Activated T-helper 17 cell treated with anti-CD3 and anti-CD28 coated beads, Interleukin-2, amount 50 U/mL, for 72 hours (primary cell): ENCODE results near the gene BPGM. TPM values are rescaled to one million over a fixed set of nuclear protein-coding genes. Genes with fewer than 3 reads are reported as not detected.

Experiments
- ATAC-seq: fragments of 150-1000 bp; cut with Tn5 transposase; replicated peaks from 2 replicates; pipeline ENCODE4 v1.10.0; 2021; ENCODE audit warnings: mild to moderate bottlenecking, moderate library complexity
- H3K27ac Mint-ChIP-seq: one replicate; pipeline ENCODE4 v1.8.0; 2022; ENCODE audit warnings: mixed read lengths
- H3K27me3 Mint-ChIP-seq: one replicate; pipeline ENCODE4 v1.8.0; 2022; ENCODE audit warnings: mixed read lengths
- H3K36me3 Mint-ChIP-seq: one replicate; pipeline ENCODE4 v1.8.0; 2022; ENCODE audit warnings: low read depth, mild to moderate bottlenecking, mixed read lengths
- H3K4me1 Mint-ChIP-seq: one replicate; pipeline ENCODE4 v1.8.0; 2022; ENCODE audit warnings: mixed read lengths
- H3K4me3 Mint-ChIP-seq: one replicate; pipeline ENCODE4 v1.8.0; 2022; ENCODE audit warnings: mild to moderate bottlenecking, mixed read lengths
- H3K9me3 Mint-ChIP-seq: one replicate; pipeline ENCODE4 v1.8.0; 2022; ENCODE audit warnings: mixed read lengths
- total RNA-seq, 2 donors: library from RNA; stranded (reverse); gene quantifications; one replicate each; pipeline ENCODE4 v1.2.3, GENCODE V29; 2022

The BPGM gene
- total RNA-seq, 2 donors from 2014 or later, result 17.2 to 20.7 TPM

DNA sequence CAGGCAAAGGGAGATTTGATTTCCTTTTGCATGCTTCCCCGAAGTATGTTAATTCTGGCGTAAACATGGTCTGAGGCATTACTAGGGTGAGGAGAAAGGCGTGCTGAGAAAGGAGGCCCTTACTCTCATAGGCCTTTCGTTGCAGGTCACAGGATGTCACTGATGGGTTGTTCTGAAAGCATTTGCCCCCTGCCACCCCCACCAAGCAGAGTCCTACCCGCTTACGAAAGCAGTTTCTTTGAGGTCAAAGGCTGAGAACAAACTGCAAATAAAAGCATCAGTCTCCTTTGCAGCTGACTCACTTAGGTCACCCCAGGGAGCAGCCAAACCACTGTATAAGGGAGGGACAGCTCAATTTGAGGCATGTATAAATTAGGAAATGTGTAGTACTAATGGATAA lies 57.1 kb downstream of the BPGM start:
- Mint-ChIP-seq H3K4me3 (no peak overlapping the region), H3K27ac (no peak overlapping the region), H3K9me3 (no peaks in the 10 kb centered on the region), H3K36me3 (no peaks in the 10 kb centered on the region), H3K27me3 (peaks cover 4% of the 10 kb centered on the region), H3K4me1 (no peaks in the 10 kb centered on the region)
- ATAC-seq, result no peak

DNA sequence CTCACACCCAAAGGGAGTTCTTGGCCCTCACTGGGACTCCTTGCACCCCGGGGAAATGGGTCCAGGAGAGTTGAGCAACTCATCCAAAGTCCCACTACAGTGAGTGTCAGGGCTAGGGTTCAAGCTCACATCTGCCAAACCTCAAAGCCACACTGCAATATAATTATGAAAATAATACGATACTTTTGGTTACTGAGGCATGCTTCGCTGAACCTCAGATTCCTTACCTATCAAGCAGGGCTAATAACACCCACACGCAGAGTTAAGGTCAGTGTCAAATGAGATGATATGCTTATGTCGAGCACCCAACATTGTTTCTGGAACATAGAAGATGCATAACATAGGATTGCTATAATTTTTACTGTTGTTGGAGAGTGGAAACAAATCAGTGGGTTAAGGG lies 58.2 kb downstream of the BPGM start:
- Mint-ChIP-seq H3K27ac (no peak overlapping the region), H3K27me3 (peaks cover 4% of the 10 kb centered on the region), H3K9me3 (no peaks in the 10 kb centered on the region), H3K36me3 (no peaks in the 10 kb centered on the region), H3K4me1 (no peaks in the 10 kb centered on the region), H3K4me3 (no peak overlapping the region)
- ATAC-seq, result no peak

DNA sequence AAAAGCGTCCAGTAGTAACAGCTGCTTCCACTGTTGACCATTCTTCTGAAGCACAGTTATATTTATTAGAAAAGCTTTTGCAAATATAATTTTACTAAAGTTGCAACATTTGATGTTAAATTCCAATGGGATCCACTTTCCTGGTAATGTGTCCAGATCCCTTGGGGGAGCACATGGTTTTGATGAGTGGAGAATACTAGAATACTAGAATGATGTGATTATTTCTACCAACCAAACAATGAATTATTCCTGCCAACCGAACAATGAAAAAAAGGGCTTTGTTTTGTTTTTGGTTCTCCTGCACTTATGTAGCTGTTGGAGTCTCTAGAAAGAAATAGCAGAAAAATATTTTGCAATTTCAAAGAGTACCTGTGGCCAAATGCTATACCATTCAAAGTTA lies 59.1 kb downstream of the BPGM start:
- Mint-ChIP-seq H3K27ac (no peak overlapping the region), H3K36me3 (no peaks in the 10 kb centered on the region), H3K4me1 (peaks cover 4% of the 10 kb centered on the region), H3K9me3 (no peaks in the 10 kb centered on the region), H3K27me3 (peaks cover 4% of the 10 kb centered on the region), H3K4me3 (no peak overlapping the region)
- ATAC-seq, result no peak

DNA sequence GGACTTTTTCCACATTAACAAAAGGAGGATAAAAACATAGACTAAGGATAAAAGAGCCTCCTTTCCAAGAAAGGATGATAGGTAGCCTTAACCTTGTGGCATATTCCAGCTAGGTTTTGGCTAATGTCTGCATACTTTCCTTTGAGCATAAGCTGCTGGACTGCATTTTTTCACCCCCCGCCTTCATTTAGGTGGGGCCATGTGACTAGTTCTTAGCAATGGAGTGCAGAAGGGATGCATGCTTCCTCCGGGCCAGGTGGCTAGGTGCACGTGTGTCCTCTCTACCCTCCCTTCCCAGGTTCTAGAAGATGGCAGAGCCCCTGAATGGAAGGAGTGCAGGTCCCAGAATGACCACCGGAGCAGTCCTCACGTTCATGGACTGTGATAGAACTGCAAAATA lies 59.8 kb downstream of the BPGM start:
- H3K27ac Mint-ChIP-seq, result no peak overlapping the region
- H3K27me3 Mint-ChIP-seq, result peaks cover 4% of the 10 kb centered on the region
- no peaks in the 10 kb centered on the region for H3K9me3 Mint-ChIP-seq
- no peak overlapping the region for H3K4me3 Mint-ChIP-seq
- peaks cover under 1% of the 10 kb centered on the region for H3K36me3 Mint-ChIP-seq
- peaks cover 9% of the 10 kb centered on the region for H3K4me1 Mint-ChIP-seq
- ATAC-seq, result no peak

DNA sequence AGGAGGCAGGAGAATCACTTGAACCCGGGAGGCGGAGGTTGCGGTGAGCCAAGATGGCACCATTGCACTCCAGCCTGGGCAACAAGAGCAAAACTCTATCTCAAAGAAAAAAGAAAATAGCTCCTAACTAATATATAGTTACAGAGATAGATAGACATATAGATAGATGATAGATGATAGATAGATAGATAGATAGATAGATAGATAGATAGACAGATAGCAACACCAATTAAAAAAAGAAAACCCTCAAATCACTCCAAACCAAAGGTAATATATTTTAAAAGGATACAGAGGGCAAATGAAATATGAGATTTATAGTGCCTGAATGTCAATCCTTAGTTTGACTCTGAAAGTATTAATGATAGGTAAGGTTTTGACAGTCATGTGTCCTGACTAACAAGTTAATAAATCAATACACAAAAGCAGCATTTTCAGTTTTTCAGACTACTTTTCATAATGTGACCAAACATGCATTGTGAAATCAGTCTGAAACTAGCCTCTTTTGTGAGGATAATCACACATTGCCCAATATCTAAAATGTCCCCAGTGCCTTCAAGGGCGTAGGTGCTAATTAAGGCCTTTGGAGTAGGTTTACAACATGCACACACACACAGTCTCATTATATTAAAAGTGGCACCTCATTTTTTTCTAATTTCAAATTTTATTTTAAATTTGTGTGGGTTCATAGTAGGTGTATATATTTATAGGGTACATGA lies 61.2 kb downstream of the BPGM start:
- H3K27ac Mint-ChIP-seq, result no peak overlapping the region
- H3K36me3 Mint-ChIP-seq, result peaks cover 5% of the 10 kb centered on the region
- no peaks in the 10 kb centered on the region for H3K9me3 Mint-ChIP-seq
- no peak for ATAC-seq
- no peak overlapping the region for H3K4me3 Mint-ChIP-seq
- peaks cover 4% of the 10 kb centered on the region for H3K27me3 Mint-ChIP-seq
- peaks cover 19% of the 10 kb centered on the region for H3K4me1 Mint-ChIP-seq

DNA sequence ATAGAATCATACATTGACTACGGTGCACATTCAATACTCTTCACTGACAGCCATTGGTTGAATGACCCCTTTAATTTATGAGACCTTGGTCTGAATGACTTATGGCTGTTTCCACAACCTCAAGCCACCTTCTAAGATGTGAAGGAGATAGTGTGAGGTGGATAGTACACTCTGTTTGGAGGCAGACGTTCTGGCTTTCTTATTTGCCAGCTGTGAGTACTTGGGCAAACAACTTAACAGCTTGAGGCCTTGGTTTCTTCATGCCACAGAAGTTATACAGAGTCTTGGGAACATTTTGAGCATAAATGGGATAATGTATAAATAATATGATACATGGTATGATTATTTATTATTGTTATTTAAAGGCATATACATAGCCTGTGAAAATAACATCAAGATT lies 62.0 kb downstream of the BPGM start:
- no peaks in the 10 kb centered on the region for H3K9me3 Mint-ChIP-seq
- peaks cover 9% of the 10 kb centered on the region for H3K36me3 Mint-ChIP-seq
- H3K27me3 Mint-ChIP-seq, result peaks cover 4% of the 10 kb centered on the region
- H3K4me1 Mint-ChIP-seq, result peaks cover 23% of the 10 kb centered on the region
- no peak for ATAC-seq
- no peak overlapping the region for H3K4me3 Mint-ChIP-seq
- no peak overlapping the region for H3K27ac Mint-ChIP-seq

DNA sequence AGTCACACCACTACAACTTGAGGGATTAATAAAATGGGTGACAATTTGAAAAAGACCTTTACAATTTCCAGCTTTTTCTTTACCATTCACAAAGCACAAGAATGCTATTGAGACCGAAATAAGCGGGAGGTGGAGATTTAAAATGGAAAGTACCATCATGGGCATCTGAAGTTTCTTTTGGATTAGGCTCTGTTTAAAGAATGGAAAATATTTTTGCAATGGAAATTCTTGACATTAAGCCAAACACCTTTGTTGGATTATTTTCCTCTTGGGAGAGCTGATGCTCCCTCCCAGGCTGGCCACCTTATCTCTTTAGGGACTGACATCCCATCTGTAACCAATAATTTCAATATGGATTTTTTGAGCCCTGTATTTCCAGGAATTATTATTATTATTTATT lies 62.5 kb downstream of the BPGM start:
- H3K4me3 Mint-ChIP-seq, result no peak overlapping the region
- peaks cover 13% of the 10 kb centered on the region for H3K36me3 Mint-ChIP-seq

DNA sequence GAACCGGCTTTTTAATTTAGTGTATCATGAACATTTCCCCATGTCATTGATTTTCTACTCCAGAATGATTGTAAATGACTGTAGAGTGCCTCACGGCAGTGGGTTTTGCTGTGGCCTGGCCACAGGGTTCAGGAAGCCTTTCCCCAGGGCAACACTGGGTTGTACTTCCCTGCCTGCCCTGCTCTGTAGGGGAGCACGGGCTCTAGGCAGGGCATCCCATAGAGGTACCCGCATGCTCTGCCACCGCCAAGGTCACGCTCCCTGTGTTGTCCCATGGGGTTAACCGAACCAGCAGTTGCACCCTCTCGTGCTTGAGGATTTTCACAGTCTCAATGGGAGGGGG lies 63.8 kb downstream of the BPGM start:
- Mint-ChIP-seq H3K4me3 (peak overlapping the region; percentile 78), H3K27me3 (no peaks in the 10 kb centered on the region), H3K4me1 (peaks cover 23% of the 10 kb centered on the region), H3K9me3 (no peaks in the 10 kb centered on the region), H3K36me3 (peaks cover 13% of the 10 kb centered on the region), H3K27ac (peak overlapping the region; percentile 92)
- ATAC-seq, result peak; percentile 45

More for the DNA sequence above, 62.5 kb downstream of the BPGM start:
- Mint-ChIP-seq H3K27ac (no peak overlapping the region), H3K4me1 (peaks cover 23% of the 10 kb centered on the region), H3K27me3 (peaks cover 4% of the 10 kb centered on the region), H3K9me3 (no peaks in the 10 kb centered on the region)
- no peak for ATAC-seq

DNA sequence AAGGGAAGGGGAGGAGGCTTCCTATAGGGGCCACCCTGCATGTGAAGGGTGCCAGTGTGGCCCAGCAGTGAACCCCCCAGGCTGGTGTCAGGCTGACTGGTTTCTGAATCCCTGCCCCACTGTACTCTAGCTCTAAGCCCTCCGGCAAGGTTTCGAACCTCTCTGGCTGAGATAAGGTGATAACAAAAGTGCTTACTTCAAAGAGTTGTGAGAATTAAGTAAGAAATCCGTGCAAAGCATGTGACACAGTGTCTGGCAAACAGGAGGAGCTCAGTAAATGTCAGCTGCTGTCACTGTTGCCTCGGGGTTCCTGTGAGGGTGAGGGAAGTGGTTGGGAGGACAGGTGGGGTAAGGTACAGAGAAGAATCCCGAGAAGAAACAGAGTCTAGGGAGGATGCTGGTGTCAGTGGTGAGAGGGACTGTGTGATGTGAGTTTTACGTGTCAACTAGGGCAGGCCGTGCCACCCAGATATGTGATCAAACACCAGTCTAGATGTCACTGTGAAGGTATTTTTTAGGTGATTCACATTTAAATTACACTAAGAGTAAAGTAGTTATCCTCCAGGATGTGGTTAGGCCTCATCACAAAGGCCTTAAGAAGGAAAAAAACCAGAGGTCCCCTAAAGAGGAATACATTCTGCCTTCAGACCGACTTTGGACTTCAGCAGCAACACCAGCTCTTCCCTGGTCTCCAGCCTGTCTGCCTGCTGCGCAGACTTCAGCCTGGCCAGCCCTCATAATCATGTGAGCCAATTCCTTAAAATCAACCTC lies 64.4 kb downstream of the BPGM start:
- Mint-ChIP-seq H3K4me1 (peaks cover 23% of the 10 kb centered on the region), H3K9me3 (no peaks in the 10 kb centered on the region), H3K27me3 (no peaks in the 10 kb centered on the region), H3K36me3 (peaks cover 13% of the 10 kb centered on the region), H3K27ac (peak overlapping the region; percentile 92), H3K4me3 (peak overlapping the region; percentile 78)
- peak; percentile 95 for ATAC-seq

DNA sequence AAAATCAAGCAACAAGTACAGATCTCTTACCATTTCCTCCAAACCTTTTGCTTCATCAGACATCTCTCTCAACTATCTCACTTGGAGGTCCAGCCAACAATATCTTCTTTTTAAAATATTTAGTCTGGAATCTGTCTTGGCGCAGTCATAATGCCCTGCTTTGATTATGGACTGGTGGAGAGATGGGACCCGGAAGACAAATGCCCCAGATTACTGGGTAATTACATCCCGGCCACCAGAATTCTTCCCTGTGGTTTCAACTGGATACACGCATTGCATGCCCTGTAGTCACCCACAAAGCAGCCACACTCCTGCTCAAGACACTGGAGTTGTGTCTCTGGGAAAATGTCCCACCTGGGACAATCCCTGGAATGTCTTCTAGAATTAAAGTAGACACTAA lies 65.5 kb downstream of the BPGM start:
- H3K4me1 Mint-ChIP-seq, result peaks cover 23% of the 10 kb centered on the region
- no peaks in the 10 kb centered on the region for H3K27me3 Mint-ChIP-seq
- H3K4me3 Mint-ChIP-seq, result peak overlapping the region; percentile 78
- H3K9me3 Mint-ChIP-seq, result no peaks in the 10 kb centered on the region
- peaks cover 13% of the 10 kb centered on the region for H3K36me3 Mint-ChIP-seq
- H3K27ac Mint-ChIP-seq, result peak overlapping the region; percentile 92
- ATAC-seq, result no peak

DNA sequence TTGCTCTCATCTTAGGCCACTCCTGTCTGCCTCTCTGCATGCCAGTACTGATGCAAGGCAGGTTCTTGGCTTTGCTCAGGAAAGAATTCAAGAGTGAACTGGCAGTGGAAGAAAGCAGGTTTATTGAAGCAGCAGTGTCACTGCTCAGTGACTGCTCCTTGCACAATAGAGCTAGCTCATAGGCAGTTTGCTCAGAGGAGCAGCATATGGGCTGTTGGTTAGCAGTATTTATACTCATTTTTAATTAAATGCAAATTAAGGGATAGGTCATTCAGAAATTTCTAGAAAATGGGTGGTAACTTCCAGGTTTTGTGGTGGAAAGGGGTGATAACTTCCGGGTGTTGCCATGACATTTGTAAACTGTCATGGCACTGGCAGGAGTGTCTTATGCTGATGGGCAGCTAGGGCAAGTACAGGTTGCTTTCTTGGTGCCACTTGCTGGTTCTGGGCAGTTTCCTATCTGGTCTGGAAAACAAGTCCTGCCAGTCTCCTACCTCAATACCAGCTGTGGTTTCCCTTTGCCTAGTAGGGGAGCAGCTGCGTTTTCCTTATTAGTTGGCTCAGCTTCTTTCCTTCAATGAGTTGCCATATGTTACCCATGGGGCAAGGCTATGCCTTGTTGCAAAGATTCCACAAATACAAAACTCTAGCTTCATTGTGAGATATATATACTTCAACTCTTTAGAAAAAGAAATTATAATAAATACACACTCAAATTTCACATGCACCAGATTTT lies 68.0 kb downstream of the BPGM start:
- no peak for ATAC-seq
- Mint-ChIP-seq H3K4me1 (peaks cover 23% of the 10 kb centered on the region), H3K27me3 (no peaks in the 10 kb centered on the region), H3K27ac (peak overlapping the region; percentile 13), H3K36me3 (peaks cover 13% of the 10 kb centered on the region), H3K9me3 (no peaks in the 10 kb centered on the region), H3K4me3 (peak overlapping the region; percentile 78)

DNA sequence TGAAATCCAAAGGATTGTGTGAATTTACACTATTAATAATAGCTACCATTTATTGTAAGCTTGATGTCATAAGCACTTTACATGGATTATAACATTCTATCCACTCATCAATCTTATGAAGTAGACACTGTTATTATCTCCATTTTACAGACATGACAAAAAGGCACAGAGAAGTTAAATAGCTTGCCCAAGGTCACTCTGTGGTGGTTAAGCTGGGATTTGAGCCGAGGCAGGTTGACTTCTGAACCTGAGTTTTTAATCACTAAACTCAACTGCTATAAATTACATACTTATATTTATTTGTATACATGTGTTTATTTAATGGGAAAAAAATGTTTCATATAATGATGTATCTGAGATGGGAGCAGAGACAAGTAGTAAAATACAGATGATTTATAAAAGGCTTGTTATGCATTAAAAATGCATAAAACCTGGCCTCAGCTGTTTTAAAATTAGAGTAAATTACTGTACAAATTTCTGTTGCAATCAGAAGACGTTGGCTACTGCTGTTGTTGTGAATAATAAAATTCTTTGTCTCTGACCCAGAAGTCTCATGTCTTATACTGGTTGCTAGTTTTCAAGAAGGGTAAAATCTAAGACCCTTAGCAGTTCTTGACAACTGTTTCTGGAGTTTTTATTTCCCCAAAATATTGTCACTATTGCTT lies 71.7 kb downstream of the BPGM start:
- Mint-ChIP-seq H3K4me1 (no peaks in the 10 kb centered on the region), H3K9me3 (no peaks in the 10 kb centered on the region), H3K27me3 (no peaks in the 10 kb centered on the region), H3K4me3 (no peak overlapping the region), H3K36me3 (peaks cover 7% of the 10 kb centered on the region), H3K27ac (no peak overlapping the region)
- no peak for ATAC-seq

DNA sequence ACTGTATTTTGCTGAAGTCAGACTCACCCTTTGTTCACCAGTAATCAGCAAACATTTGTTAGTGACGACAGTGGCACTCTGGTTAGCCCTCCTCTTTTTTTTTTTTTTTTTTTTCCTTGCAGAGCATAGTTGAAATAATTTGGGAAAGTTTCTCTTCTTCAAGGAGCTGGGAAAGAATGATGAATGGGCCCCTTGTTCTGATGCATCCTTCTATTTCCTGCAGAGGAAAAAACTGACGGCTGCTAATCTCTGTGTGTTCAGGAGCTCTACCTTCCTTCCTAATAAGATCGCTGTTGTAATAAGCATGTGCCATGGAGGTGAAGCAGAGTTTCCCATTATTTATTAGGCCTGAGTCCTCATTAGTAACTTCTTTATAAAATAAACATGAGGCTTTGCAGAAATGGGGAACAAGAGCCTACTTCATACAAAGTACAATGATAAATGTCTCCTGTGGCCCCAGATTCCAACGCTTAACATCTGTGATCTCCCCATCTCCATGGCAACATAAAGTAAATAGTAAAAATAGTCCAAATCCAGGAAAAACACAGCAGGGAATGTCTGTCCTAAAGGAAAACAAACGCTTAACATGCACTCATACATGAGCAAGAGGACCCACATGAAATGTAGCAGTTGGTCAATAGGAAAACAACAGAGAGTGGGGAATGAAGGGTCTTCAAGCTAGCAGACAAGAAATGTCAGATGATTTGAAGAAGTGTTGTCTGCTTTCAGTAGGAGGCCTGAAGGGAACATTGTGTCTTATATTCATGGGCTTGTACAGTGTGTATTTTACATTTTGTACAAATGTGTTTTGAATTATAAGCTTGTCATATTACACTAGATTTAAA lies 73.7 kb downstream of the BPGM start:
- Mint-ChIP-seq H3K4me3 (no peak overlapping the region), H3K27ac (no peak overlapping the region), H3K36me3 (no peaks in the 10 kb centered on the region), H3K9me3 (no peaks in the 10 kb centered on the region), H3K4me1 (no peaks in the 10 kb centered on the region), H3K27me3 (no peaks in the 10 kb centered on the region)
- ATAC-seq, result no peak

DNA sequence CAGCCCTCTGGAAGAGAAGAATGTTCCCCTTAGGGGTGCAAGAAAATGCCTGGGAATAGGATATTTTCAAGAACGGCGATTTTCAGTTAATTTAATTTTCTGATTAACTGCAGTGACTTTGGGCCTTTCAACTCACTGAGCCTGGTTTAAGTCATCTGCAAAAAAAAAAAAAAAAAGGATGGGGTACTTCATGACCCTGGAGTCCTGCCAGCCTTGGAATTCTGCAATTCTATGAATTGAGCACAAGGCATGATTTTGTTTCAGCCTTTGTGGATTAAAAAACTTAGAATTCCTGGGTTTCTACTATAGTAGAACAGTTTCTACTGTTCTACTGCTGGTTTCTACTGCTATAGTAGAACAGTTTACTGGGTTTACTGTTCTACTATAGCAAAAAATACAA lies 74.5 kb downstream of the BPGM start:
- Mint-ChIP-seq H3K9me3 (no peaks in the 10 kb centered on the region), H3K36me3 (no peaks in the 10 kb centered on the region), H3K27ac (no peak overlapping the region), H3K4me1 (no peaks in the 10 kb centered on the region), H3K27me3 (no peaks in the 10 kb centered on the region), H3K4me3 (no peak overlapping the region)
- no peak for ATAC-seq
